PFSK-1 (cell line): ENCODE results near the gene TCP11L1.

Experiments used
- FOXP2 ChIP-seq: optimal IDR thresholded peaks from 2 replicates; pipeline ENCODE3; 2011; ENCODE audit warnings: borderline replicate concordance, control low read depth, inconsistent platforms; ENCODE audit not compliant: insufficient read depth; ENCODE audit errors: extremely low read length, extremely low read depth
- POLR2AphosphoS5 ChIP-seq: IDR thresholded peaks from 2 replicates; pipeline ENCODE4 v1.6.1; 2012; ENCODE audit warnings: low read depth, mild to moderate bottlenecking, control low read depth, low read length, moderate library complexity
- SIN3A ChIP-seq: IDR thresholded peaks from 2 replicates; pipeline ENCODE4 v1.6.1; 2012; ENCODE audit warnings: mild to moderate bottlenecking, low read length, moderate library complexity, borderline replicate concordance; ENCODE audit not compliant: insufficient read depth
- TAF1 ChIP-seq: IDR thresholded peaks from 2 replicates; pipeline ENCODE4 v1.6.1; 2012; ENCODE audit warnings: low read length, control low read depth, borderline replicate concordance; ENCODE audit not compliant: insufficient read depth
- TF ChIP-seq, protein P1 (sequence below), 2 experiments: IDR thresholded peaks; 2 replicates each; pipeline versions ENCODE4 v1.6.1 to v1.8.0; 2011 to 2012; ENCODE audit warnings: low read depth in 2 of 2, low read length in 2 of 2, control low read depth in 1 of 2, inconsistent platforms in 1 of 2, mild to moderate bottlenecking in 1 of 2, moderate library complexity in 1 of 2; ENCODE audit not compliant: insufficient read depth in 1 of 2

DNA sequence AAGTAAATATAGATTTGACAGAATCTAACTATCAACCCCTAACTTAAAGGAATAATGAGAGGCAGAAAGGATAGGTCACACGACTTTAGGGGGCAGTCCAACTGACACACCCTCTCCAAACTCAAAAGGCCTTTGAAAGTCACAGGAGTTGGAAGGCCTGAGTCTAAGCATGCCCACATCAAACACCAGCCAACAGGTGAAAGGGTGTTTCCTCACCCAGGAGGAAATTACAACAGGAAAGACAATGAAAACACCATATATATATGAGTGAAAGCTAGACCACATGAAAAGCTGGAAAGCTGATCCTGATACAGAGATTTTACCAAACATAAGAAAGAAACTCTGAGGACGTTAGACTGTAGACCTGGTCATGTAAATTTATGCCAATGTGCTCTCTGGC lies 34.2 kb upstream of the TCP11L1 start:
- TF ChIP-seq TAF1: no peak
- no peak for TF ChIP-seq POLR2AphosphoS5
- no peak for TF ChIP-seq SIN3A
- no peak for TF ChIP-seq FOXP2
- TF ChIP-seq, protein P1, sequence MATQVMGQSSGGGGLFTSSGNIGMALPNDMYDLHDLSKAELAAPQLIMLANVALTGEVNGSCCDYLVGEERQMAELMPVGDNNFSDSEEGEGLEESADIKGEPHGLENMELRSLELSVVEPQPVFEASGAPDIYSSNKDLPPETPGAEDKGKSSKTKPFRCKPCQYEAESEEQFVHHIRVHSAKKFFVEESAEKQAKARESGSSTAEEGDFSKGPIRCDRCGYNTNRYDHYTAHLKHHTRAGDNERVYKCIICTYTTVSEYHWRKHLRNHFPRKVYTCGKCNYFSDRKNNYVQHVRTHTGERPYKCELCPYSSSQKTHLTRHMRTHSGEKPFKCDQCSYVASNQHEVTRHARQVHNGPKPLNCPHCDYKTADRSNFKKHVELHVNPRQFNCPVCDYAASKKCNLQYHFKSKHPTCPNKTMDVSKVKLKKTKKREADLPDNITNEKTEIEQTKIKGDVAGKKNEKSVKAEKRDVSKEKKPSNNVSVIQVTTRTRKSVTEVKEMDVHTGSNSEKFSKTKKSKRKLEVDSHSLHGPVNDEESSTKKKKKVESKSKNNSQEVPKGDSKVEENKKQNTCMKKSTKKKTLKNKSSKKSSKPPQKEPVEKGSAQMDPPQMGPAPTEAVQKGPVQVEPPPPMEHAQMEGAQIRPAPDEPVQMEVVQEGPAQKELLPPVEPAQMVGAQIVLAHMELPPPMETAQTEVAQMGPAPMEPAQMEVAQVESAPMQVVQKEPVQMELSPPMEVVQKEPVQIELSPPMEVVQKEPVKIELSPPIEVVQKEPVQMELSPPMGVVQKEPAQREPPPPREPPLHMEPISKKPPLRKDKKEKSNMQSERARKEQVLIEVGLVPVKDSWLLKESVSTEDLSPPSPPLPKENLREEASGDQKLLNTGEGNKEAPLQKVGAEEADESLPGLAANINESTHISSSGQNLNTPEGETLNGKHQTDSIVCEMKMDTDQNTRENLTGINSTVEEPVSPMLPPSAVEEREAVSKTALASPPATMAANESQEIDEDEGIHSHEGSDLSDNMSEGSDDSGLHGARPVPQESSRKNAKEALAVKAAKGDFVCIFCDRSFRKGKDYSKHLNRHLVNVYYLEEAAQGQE (IDR thresholded peaks at IDR 0.05; ENCODE audit: insufficient read depth in 1 of 2, low read depth in 2 of 2, low read length in 2 of 2): no peak
